OCI-LY3 (cell line): ENCODE data around the gene PDE4D.

Source experiments
- CTCF ChIP-seq: fragments of 200-600, 300-600 bp; sonication (generic); IDR thresholded peaks from 2 replicates; pipeline ENCODE4 v1.5.1; 2014; ENCODE audit warnings: antibody characterized with exemption, low read length, low read depth
- EZH2phosphoT487 ChIP-seq: fragments of 200-600 bp; shearing (Covaris generic); IDR thresholded peaks from 2 replicates; pipeline ENCODE4 v1.6.1; 2018; ENCODE audit warnings: antibody characterized with exemption, mixed run types, low read depth

DNA sequence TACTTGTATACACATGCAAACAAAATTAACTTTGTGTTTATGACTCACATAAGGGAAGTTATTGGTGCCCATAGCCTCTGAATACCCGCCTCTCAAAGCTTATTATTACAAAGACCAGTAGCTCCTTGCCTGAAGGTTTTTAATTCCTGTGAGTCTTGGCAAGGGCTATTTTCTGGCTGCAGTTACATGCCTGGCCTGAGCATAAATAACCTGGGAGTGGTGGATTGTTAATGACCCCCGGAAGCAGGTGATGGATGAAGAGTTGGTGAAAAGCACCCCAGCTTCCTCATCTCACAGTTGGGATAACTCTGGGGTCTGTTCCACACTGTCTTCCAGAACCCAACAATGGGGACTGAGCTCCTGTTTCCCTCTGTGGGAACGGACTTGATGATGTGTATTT lies 594.5 kb downstream of the PDE4D start:
- TF ChIP-seq CTCF, result no peak
- no peak for TF ChIP-seq EZH2phosphoT487
